ENCODE measurements around the gene GALNT16. TPM values are rescaled to one million over a fixed set of nuclear protein-coding genes. Genes with fewer than 3 reads are reported as not detected.
A peak's percentile ranks its signal among the peaks of the same experiment; 100 is the strongest.

The GALNT16 gene
- total RNA-seq, 2 experiments from 2014 or later: not detected

DNA sequence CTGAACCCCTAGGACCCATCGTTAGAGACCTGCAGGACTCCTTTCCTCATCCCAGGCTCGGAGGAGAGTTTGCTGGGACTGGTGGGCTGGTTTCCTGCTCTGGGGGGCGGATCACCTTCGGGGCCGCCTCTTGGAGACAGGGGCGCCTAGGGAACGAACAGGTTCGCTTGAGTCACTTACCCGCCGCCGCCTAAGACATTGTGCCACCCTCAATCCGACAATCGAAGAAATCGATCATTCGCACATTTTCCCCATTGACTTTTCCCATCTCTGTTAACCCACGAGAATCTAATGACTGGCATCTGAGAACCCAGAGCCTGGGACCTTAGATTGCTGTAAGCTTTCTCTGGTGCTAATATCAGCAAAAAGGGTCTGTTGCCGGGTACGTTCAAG is 138.9 kb downstream of the GALNT16 start:
- DNase-seq: no peak
- peaks cover 47% of the 10 kb centered on the region for H3K4me1 ChIP-seq (ENCODE audit: insufficient read depth, low read length)
- CTCF ChIA-PET: interaction anchor here (1.3 to 1.9 kb wide), 2 partner anchors 247 to 270 kb away, joined by 3 to 4 read pairs; no protein-coding TSS in a partner anchor

GRCh38 chr14:69399750-69400149 is 139.8 kb downstream of the GALNT16 start:
- Mint-ChIP-seq H3K36me3 (ENCODE audit: low read depth) (peaks cover 46% of the 10 kb centered on the region), H3K27me3 (no peaks in the 10 kb centered on the region), H3K27ac (no peak overlapping the region), H3K4me1 (ENCODE audit: low read depth) (peaks cover 80% of the 10 kb centered on the region), H3K9me3 (no peaks in the 10 kb centered on the region), H3K4me3 (peak overlapping the region; percentile 96)
- Histone ChIP-seq H3K9me3 (ENCODE audit: control insufficient read depth in 1 of 2, insufficient read depth in 1 of 2, low read length in 2 of 2) (no peaks in the 10 kb centered on the region), H3K36me3 (ENCODE audit: insufficient read depth, low read length) (peaks cover 13% of the 10 kb centered on the region), H3K4me1 (ENCODE audit: insufficient read depth, low read length) (peaks cover 44% of the 10 kb centered on the region), H3K4me3 (ENCODE audit: low read length) (peak overlapping the region; percentile 94), H3K27me3 (ENCODE audit: control insufficient read depth in 1 of 2, insufficient read depth in 2 of 2, low read length in 2 of 2) (no peaks in the 10 kb centered on the region), H3K27ac (ENCODE audit: low read depth in 1 of 2, low read length in 2 of 2) (no peak overlapping the region)
- ATAC-seq (ENCODE audit: poor library complexity): no peak
- CTCF ChIA-PET: no interaction called here
- TF ChIP-seq, protein P1, sequence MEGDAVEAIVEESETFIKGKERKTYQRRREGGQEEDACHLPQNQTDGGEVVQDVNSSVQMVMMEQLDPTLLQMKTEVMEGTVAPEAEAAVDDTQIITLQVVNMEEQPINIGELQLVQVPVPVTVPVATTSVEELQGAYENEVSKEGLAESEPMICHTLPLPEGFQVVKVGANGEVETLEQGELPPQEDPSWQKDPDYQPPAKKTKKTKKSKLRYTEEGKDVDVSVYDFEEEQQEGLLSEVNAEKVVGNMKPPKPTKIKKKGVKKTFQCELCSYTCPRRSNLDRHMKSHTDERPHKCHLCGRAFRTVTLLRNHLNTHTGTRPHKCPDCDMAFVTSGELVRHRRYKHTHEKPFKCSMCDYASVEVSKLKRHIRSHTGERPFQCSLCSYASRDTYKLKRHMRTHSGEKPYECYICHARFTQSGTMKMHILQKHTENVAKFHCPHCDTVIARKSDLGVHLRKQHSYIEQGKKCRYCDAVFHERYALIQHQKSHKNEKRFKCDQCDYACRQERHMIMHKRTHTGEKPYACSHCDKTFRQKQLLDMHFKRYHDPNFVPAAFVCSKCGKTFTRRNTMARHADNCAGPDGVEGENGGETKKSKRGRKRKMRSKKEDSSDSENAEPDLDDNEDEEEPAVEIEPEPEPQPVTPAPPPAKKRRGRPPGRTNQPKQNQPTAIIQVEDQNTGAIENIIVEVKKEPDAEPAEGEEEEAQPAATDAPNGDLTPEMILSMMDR (IDR thresholded peaks at IDR 0.05): no peak
- POLR2A ChIA-PET: interaction anchor here (1.4 to 2.8 kb wide), 2 partner anchors 15 to 367 kb away, joined by 6 to 29 read pairs; partner anchors contain the start of gene SRSF5
- intact Hi-C loops (cut with DNase I, micrococcal nuclease): loop anchor here (2.0 to 10.0 kb wide), 9 partner anchors 205 to 1923 kb away; partner anchors contain the start of genes DCAF5 (in 2 of the 2), SRSF5 (in 2 of the 2), COX16 (in 1 of the 2) and MED6 (in 1 of the 2)
- no peak for DNase-seq

More for the DNA sequence above, 138.9 kb downstream of the GALNT16 start:
- TF ChIP-seq, protein P1 (IDR thresholded peaks at IDR 0.05): no peak
- intact Hi-C loops (cut with DNase I, micrococcal nuclease): loop anchor here (2.0 to 10.0 kb wide), 9 partner anchors 206 to 1923 kb away; partner anchors contain the start of genes DCAF5 (in 2 of the 2), SRSF5 (in 2 of the 2), COX16 (in 1 of the 2) and MED6 (in 1 of the 2)
- POLR2A ChIA-PET: interaction anchor here (0.7 to 2.8 kb wide), 16 partner anchors 11 to 1582 kb away, joined by 3 to 33 read pairs (median 5); partner anchors contain the start of genes COX16, DCAF5, EXD2 and SRSF5
- H3K4me3 Mint-ChIP-seq: peak overlapping the region; percentile 96
- Histone ChIP-seq H3K36me3 (ENCODE audit: insufficient read depth, low read length) (peaks cover 23% of the 10 kb centered on the region), H3K9me3 (ENCODE audit: control insufficient read depth in 1 of 2, insufficient read depth in 1 of 2, low read length in 2 of 2) (no peaks in the 10 kb centered on the region), H3K4me3 (ENCODE audit: low read length) (peak overlapping the region; percentile 94), H3K27me3 (ENCODE audit: control insufficient read depth in 1 of 2, insufficient read depth in 2 of 2, low read length in 2 of 2) (no peaks in the 10 kb centered on the region), H3K27ac (ENCODE audit: low read depth in 1 of 2, low read length in 2 of 2) (peak overlapping the region; percentile 82 to 92)
- H3K36me3 Mint-ChIP-seq (ENCODE audit: low read depth): peaks cover 48% of the 10 kb centered on the region
- no peak for ATAC-seq (ENCODE audit: poor library complexity)
- H3K4me1 Mint-ChIP-seq (ENCODE audit: low read depth): peaks cover 79% of the 10 kb centered on the region
- H3K27ac Mint-ChIP-seq: peak overlapping the region; percentile 99
- no peaks in the 10 kb centered on the region for H3K27me3 Mint-ChIP-seq
- H3K9me3 Mint-ChIP-seq: no peaks in the 10 kb centered on the region

DNA sequence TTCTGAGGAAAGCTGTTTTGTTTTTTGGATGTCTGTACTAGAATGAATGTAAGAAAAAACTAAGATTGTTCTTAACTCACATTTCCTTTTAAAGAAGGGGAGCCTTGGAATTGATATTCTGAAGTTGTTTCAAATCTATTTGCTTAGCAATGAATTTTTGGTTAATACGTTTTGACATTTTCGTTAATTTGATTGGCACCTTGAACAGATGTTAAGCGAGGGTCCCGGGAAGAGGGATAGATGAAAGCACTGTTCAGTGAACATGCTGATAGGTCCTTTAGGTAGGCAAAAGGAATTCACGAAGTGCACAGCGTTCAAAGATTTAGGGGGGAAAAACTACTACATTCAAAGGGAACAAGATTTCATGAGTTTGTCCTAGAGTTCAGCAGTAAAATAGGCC is 140.2 kb downstream of the GALNT16 start:
- Mint-ChIP-seq H3K4me3 (peak overlapping the region; percentile 96), H3K9me3 (no peaks in the 10 kb centered on the region), H3K27me3 (no peaks in the 10 kb centered on the region), H3K27ac (no peak overlapping the region), H3K4me1 (ENCODE audit: low read depth) (peaks cover 79% of the 10 kb centered on the region), H3K36me3 (ENCODE audit: low read depth) (peaks cover 45% of the 10 kb centered on the region)
- Histone ChIP-seq H3K9me3 (ENCODE audit: control insufficient read depth in 1 of 2, insufficient read depth in 1 of 2, low read length in 2 of 2) (no peaks in the 10 kb centered on the region), H3K36me3 (ENCODE audit: insufficient read depth, low read length) (peaks cover 9% of the 10 kb centered on the region), H3K4me1 (ENCODE audit: insufficient read depth, low read length) (peaks cover 41% of the 10 kb centered on the region), H3K27me3 (ENCODE audit: control insufficient read depth in 1 of 2, insufficient read depth in 2 of 2, low read length in 2 of 2) (no peaks in the 10 kb centered on the region), H3K27ac (ENCODE audit: low read depth in 1 of 2, low read length in 2 of 2) (no peak overlapping the region), H3K4me3 (ENCODE audit: low read length) (no peak overlapping the region)
- ATAC-seq (ENCODE audit: poor library complexity): no peak
- CTCF ChIA-PET: no interaction called here
- intact Hi-C loops (cut with DNase I, micrococcal nuclease): no loop called here
- DNase-seq: no peak
- TF ChIP-seq, protein P1 (IDR thresholded peaks at IDR 0.05): no peak
- POLR2A ChIA-PET: interaction anchor here (2.8 kb wide), 1 partner anchor 367 kb away, joined by 29 read pairs; the partner anchor contains the start of gene SRSF5

Data from CD4-positive, alpha-beta T cell (primary cell).